T-helper 2 cell treated with Interferon-gamma antibody and Interleukin-4, amounts not matched to agents 100 ng/mL and 5 ng/mL, for 36 hours (primary cell): ENCODE data around the gene ADAM12. TPM values are rescaled to one million over a fixed set of nuclear protein-coding genes. Genes with fewer than 3 reads are reported as not detected.

Source experiments
- intact Hi-C: fragments of 100-400 bp; cut with micrococcal nuclease; formaldehyde crosslinking; loops from one replicate; pipeline ENCODE4 v1.15.1; 2023
- total RNA-seq: library from RNA; stranded (reverse); gene quantifications from 2 replicates; pipeline ENCODE4 v1.2.3, GENCODE V29; 2022

The ADAM12 gene
- total RNA-seq, 1 donor from 2014 or later: 0.14 TPM

- intact Hi-C loops: no loop called here
These were observed 262.3 kb downstream of the ADAM12 start for GRCh38 chr10:126126023-126126422.

- intact Hi-C loops: no loop called here
These were observed 263.5 kb downstream of the ADAM12 start for GRCh38 chr10:126124668-126125349.

GRCh38 chr10:126124046-126124445 is 264.2 kb downstream of the ADAM12 start:
- intact Hi-C loops: no loop called here

GRCh38 chr10:126123466-126123865 is 264.8 kb downstream of the ADAM12 start:
- intact Hi-C loops: no loop called here

GRCh38 chr10:126122881-126123280 is 265.4 kb downstream of the ADAM12 start:
- intact Hi-C loops: no loop called here

GRCh38 chr10:126119599-126119998 is 268.7 kb downstream of the ADAM12 start:
- intact Hi-C loops: no loop called here

GRCh38 chr10:126118476-126118875 is 269.8 kb downstream of the ADAM12 start:
- intact Hi-C loops: no loop called here

GRCh38 chr10:126117196-126117595 is 271.1 kb downstream of the ADAM12 start:
- intact Hi-C loops: no loop called here

GRCh38 chr10:126115886-126116285 is 272.4 kb downstream of the ADAM12 start:
- intact Hi-C loops: no loop called here

- intact Hi-C loops: no loop called here
These were observed 273.3 kb downstream of the ADAM12 start for GRCh38 chr10:126114884-126115555.

- intact Hi-C loops: no loop called here
These were observed 276.8 kb downstream of the ADAM12 start for GRCh38 chr10:126111516-126111915.

- intact Hi-C loops: no loop called here
These were observed 277.6 kb downstream of the ADAM12 start for GRCh38 chr10:126110489-126111180.

GRCh38 chr10:126109893-126110292 is 278.4 kb downstream of the ADAM12 start:
- intact Hi-C loops: no loop called here

GRCh38 chr10:126108693-126109092 is 279.6 kb downstream of the ADAM12 start:
- intact Hi-C loops: no loop called here

GRCh38 chr10:126104767-126105166 is 283.5 kb downstream of the ADAM12 start:
- intact Hi-C loops: no loop called here

GRCh38 chr10:126102636-126103035 is 285.6 kb downstream of the ADAM12 start:
- intact Hi-C loops: no loop called here

- intact Hi-C loops: no loop called here
These were observed 286.5 kb downstream of the ADAM12 start for GRCh38 chr10:126101736-126102135.

- intact Hi-C loops: no loop called here
These were observed 287.0 kb downstream of the ADAM12 start for GRCh38 chr10:126101325-126101724.

GRCh38 chr10:126099366-126099765 is 288.9 kb downstream of the ADAM12 start:
- intact Hi-C loops: no loop called here

- intact Hi-C loops: no loop called here
These were observed 290.1 kb downstream of the ADAM12 start for GRCh38 chr10:126098226-126098581.

GRCh38 chr10:126097558-126098225 is 290.6 kb downstream of the ADAM12 start:
- intact Hi-C loops: no loop called here

GRCh38 chr10:126094537-126094936 is 293.7 kb downstream of the ADAM12 start:
- intact Hi-C loops: no loop called here
